ENCODE measurements around the gene ARF6.

Gene ARF6

DNA sequence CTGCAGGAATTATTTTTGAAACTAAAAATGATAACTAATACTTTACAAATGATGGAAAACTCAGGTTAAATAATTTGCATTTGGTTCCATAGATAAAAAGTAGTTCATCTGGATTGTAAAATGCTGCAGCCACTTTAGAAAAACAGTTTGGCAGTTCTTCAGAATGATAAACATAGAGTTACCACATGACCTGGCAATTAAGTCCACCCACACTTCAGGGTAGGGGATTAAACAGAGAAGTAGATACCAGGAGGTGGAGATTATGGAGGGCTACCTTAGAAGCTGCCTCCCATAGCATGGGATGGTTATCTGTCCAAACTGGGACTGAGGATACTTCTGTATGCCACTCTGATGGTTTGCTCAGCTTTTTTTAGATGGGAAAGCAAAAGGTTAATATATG, 22.2 kb downstream of the ARF6 start:
- TF ChIP-seq, protein P1, sequence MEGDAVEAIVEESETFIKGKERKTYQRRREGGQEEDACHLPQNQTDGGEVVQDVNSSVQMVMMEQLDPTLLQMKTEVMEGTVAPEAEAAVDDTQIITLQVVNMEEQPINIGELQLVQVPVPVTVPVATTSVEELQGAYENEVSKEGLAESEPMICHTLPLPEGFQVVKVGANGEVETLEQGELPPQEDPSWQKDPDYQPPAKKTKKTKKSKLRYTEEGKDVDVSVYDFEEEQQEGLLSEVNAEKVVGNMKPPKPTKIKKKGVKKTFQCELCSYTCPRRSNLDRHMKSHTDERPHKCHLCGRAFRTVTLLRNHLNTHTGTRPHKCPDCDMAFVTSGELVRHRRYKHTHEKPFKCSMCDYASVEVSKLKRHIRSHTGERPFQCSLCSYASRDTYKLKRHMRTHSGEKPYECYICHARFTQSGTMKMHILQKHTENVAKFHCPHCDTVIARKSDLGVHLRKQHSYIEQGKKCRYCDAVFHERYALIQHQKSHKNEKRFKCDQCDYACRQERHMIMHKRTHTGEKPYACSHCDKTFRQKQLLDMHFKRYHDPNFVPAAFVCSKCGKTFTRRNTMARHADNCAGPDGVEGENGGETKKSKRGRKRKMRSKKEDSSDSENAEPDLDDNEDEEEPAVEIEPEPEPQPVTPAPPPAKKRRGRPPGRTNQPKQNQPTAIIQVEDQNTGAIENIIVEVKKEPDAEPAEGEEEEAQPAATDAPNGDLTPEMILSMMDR (IDR thresholded peaks at IDR 0.05; ENCODE audit: insufficient read depth, missing control alignments), result no peak
- FAIRE-seq (no peak), DNase-seq (ENCODE audit: insufficient read length, low spot score) (no peak)

DNA sequence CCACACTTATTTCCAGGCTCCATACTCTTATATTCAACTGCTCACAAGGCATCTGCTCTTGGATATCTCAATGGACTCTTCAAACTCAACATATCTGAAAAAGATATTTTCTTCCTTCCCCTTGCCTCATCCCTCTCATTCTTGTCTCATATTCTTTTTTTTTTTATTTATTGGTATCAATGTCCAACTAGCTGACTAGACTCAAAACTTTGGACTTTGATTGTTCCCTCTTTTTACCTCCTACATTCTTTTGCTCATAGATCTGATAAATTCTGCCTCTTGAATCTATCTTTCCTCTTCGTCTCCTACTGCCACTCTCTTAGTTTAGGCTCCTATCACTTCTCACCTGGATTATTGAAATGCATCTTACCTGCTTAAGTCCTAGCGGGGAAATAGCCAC, 25.8 kb downstream of the ARF6 start:
- FAIRE-seq, result no peak
- TF ChIP-seq, protein P1 (IDR thresholded peaks at IDR 0.05; ENCODE audit: insufficient read depth, missing control alignments), result no peak
- DNase-seq (ENCODE audit: insufficient read length, low spot score), result no peak

DNA sequence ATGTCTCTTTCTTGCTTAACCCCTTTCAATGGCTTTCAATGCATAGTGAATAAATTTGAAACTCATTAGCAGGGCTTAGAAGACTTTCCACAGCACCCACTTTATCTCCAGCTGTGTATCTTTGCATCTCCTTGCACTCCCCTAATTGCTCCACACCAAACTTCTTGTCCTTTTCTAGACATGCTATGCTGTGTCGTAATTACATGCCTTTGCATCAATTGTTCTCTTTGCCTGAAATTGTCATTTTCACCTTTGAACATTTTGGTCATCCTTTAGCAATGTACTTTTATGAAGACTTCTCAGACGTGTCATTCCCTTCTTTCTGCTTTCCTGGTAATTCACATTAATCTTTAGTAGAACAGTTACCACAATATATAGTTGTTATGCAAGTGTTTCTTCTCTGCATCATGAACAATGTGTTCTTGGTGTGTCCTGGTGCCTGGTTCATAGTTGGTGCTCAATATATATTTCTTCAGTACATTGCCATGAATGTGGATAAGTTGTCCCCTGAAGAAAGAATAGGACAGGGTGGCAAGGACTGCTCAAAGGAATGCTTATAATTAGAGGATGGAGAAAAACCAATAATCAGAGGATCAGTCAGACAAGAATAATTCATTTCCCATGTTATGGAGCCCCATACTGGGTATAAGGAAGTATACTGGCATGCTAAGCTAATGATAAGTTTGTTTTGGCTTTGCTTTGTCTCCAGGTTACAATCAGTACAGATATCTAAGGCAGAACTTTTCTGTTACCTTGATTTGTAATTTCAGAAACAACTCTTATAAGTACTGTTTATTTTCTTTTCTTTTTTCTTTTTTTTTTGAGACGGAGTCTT, 27.2 kb downstream of the ARF6 start:
- DNase-seq (ENCODE audit: insufficient read length, low spot score), result no peak
- TF ChIP-seq, protein P1 (IDR thresholded peaks at IDR 0.05; ENCODE audit: insufficient read depth, missing control alignments), result no peak
- FAIRE-seq, result no peak

DNA sequence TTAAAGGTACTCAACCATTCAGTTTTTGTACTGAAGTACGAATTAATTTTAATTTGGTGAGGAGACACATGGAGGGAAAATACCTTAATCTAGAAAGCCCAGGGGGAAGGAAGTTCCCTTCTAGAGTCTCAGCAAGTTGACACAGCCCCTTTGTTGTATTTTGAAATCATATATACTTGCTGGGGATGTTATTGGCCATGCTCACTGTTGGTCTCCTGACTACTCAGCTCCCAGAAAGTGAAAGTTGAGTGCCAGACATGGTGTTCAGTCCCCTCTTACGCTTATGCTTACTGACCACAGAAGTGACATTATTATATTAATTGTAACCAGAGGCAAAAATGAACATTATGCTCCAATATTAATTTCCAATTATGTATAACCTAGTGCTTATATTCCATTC, 28.1 kb downstream of the ARF6 start:
- TF ChIP-seq, protein P1 (IDR thresholded peaks at IDR 0.05; ENCODE audit: insufficient read depth, missing control alignments), result no peak
- DNase-seq (ENCODE audit: insufficient read length, low spot score), result no peak
- FAIRE-seq, result no peak

DNA sequence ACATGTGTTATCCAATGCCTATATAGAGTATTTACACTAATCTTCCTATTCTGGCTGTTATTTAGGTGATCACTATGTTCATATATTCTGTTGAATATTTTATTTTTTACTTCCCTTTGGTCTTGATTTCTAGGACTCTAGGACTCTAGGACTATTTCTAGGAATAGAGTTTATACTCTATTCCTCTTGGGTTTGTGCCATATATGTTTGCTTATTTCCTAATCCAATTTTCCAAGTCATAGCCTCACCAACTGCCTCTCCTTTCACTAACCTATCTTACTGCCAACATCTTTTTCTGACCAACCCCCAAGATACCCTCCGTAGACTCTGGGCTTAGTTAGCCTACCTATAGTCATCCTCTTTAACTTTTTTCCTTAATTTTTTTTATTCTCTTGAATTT, 28.5 kb downstream of the ARF6 start:
- no peak for DNase-seq (ENCODE audit: insufficient read length, low spot score)
- FAIRE-seq, result no peak
- TF ChIP-seq, protein P1 (IDR thresholded peaks at IDR 0.05; ENCODE audit: insufficient read depth, missing control alignments), result no peak

DNA sequence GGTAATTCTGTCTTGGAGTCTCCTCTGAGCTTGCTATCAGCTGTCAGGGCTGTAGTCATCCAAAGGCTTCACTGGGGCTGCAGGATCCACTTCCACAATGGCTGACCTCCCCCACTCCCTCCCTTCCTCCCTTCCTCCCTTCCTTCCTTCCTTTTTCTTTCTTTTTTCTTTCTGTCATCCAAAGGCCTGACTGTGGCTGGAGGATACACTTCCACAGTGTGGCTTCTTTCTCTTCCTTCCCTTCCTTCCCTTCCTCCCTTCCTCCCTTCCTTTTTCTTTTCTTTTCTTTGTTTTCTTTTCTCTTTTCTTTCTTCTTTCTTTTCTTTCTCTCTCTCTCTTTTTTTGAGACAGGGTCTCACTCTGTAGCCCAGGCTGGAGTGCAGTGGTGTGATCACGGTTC, 30.6 kb downstream of the ARF6 start:
- no peak for DNase-seq (ENCODE audit: insufficient read length, low spot score)

DNA sequence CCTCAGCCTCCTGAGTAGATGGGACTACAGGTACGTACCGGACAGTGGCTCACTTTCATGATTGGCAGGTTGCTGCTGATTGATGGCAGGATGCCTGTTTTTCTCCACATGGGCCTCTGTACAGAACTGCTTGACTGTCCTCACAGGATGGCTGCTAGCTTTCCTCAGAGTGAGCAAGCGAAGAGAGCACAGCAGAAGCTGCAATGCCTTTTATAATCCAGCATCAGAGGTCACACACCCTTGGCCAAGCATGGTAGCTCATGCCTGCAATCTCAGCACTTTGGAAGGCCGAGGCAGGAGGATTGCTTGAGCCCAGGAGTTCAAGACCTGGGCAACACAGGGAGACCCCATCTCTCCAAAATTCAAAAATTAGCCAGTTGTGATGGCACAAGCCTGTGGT, 31.0 kb downstream of the ARF6 start:
- TF ChIP-seq, protein P1 (IDR thresholded peaks at IDR 0.05; ENCODE audit: insufficient read depth, missing control alignments), result no peak
- DNase-seq (ENCODE audit: insufficient read length, low spot score) (no peak), FAIRE-seq (no peak)

More for the DNA sequence above, 30.6 kb downstream of the ARF6 start:
- no peak for FAIRE-seq
- TF ChIP-seq, protein P1 (IDR thresholded peaks at IDR 0.05; ENCODE audit: insufficient read depth, missing control alignments), result no peak
